Measurements from ENCODE around the gene CXXC5. TPM values are rescaled to one million over a fixed set of nuclear protein-coding genes. Genes with fewer than 3 reads are reported as not detected.

The CXXC5 gene
- total RNA-seq, 1 donor from 2014 or later = 17.2 TPM

GRCh38 chr5:139668064-139668880 is 20.1 kb downstream of the CXXC5 start:
- Mint-ChIP-seq H3K9me3 (no peaks in the 10 kb centered on the region), H3K4me3 (no peak overlapping the region), H3K27ac (peak overlapping the region; percentile 46), H3K4me1 (peaks cover 60% of the 10 kb centered on the region), H3K36me3 (no peaks in the 10 kb centered on the region), H3K27me3 (ENCODE audit: insufficient read depth, low read depth) (peaks cover 5% of the 10 kb centered on the region)
- Histone ChIP-seq H3K9ac (no peak overlapping the region), H3K9me3 (ENCODE audit: low read depth) (no peaks in the 10 kb centered on the region), H4K20me1 (ENCODE audit: low read depth) (peaks cover 53% of the 10 kb centered on the region), H3K27me3 (no peaks in the 10 kb centered on the region), H3K79me2 (ENCODE audit: low read depth) (peaks cover 96% of the 10 kb centered on the region), H3K4me3 (no peak overlapping the region), H3F3A (ENCODE audit: low read depth) (peaks cover 22% of the 10 kb centered on the region), H2AFZ (replicated peaks) (no peak overlapping the region), H3K4me1 (peaks cover 36% of the 10 kb centered on the region), H3K36me3 (no peaks in the 10 kb centered on the region), H3K4me2 (peak overlapping the region; percentile 68), H3K27ac (peak overlapping the region; percentile 65)
- TF ChIP-seq EZH2phosphoT487 (IDR thresholded peaks at IDR 0.05) (no peak), EZH2 (IDR thresholded peaks at IDR 0.05) (no peak), CTCF (IDR thresholded peaks at IDR 0.05) (no peak)
- DNase-seq (ENCODE audit: low spot score) = peak; percentile 67

GRCh38 chr5:139668924-139669661 is 20.9 kb downstream of the CXXC5 start:
- Histone ChIP-seq H3K4me1 (peaks cover 36% of the 10 kb centered on the region), H3K9me3 (ENCODE audit: low read depth) (no peaks in the 10 kb centered on the region), H3K27me3 (no peaks in the 10 kb centered on the region), H3K79me2 (ENCODE audit: low read depth) (peaks cover 94% of the 10 kb centered on the region), H4K20me1 (ENCODE audit: low read depth) (peaks cover 45% of the 10 kb centered on the region), H2AFZ (replicated peaks) (no peak overlapping the region), H3K9ac (no peak overlapping the region), H3F3A (ENCODE audit: low read depth) (peaks cover 22% of the 10 kb centered on the region), H3K4me2 (peak overlapping the region; percentile 68), H3K4me3 (no peak overlapping the region), H3K36me3 (no peaks in the 10 kb centered on the region), H3K27ac (no peak overlapping the region)
- Mint-ChIP-seq H3K9me3 (no peaks in the 10 kb centered on the region), H3K4me3 (peak overlapping the region; percentile 73), H3K27ac (peak overlapping the region; percentile 85), H3K27me3 (ENCODE audit: insufficient read depth, low read depth) (peaks cover 5% of the 10 kb centered on the region), H3K4me1 (peaks cover 58% of the 10 kb centered on the region), H3K36me3 (no peaks in the 10 kb centered on the region)
- no peak for DNase-seq (ENCODE audit: low spot score)
- TF ChIP-seq EZH2 (IDR thresholded peaks at IDR 0.05) = no peak
- TF ChIP-seq CTCF (IDR thresholded peaks at IDR 0.05) = no peak
- no peak for TF ChIP-seq EZH2phosphoT487 (IDR thresholded peaks at IDR 0.05)

- Histone ChIP-seq H3F3A (ENCODE audit: low read depth) (peaks cover 22% of the 10 kb centered on the region), H3K4me1 (peaks cover 36% of the 10 kb centered on the region), H3K9me3 (ENCODE audit: low read depth) (no peaks in the 10 kb centered on the region), H3K79me2 (ENCODE audit: low read depth) (peaks cover 94% of the 10 kb centered on the region), H3K9ac (no peak overlapping the region), H3K27ac (no peak overlapping the region), H3K27me3 (no peaks in the 10 kb centered on the region), H4K20me1 (ENCODE audit: low read depth) (peaks cover 40% of the 10 kb centered on the region), H3K36me3 (no peaks in the 10 kb centered on the region), H3K4me2 (no peak overlapping the region), H2AFZ (replicated peaks) (no peak overlapping the region), H3K4me3 (no peak overlapping the region)
- Mint-ChIP-seq H3K4me3 (peak overlapping the region; percentile 73), H3K4me1 (peaks cover 62% of the 10 kb centered on the region), H3K36me3 (no peaks in the 10 kb centered on the region), H3K27me3 (ENCODE audit: insufficient read depth, low read depth) (peaks cover 5% of the 10 kb centered on the region), H3K27ac (peak overlapping the region; percentile 85), H3K9me3 (no peaks in the 10 kb centered on the region)
- no peak for DNase-seq (ENCODE audit: low spot score)
- TF ChIP-seq EZH2phosphoT487 (IDR thresholded peaks at IDR 0.05) (no peak), CTCF (IDR thresholded peaks at IDR 0.05) (no peak)
These were observed 21.7 kb downstream of the CXXC5 start for GRCh38 chr5:139669662-139670368.
